Measurements from ENCODE around the gene FOXK2. TPM values are rescaled to one million over a fixed set of nuclear protein-coding genes. Genes with fewer than 3 reads are reported as not detected.

FOXK2 gene
- total RNA-seq, 1 experiment from 2014 or later = 72.0 TPM

GRCh38 chr17:82494236-82495055 is 25.1 kb upstream of the FOXK2 start:
- H3K9me3 ChIP-seq (ENCODE audit: control insufficient read depth, low read depth, low read length) = no peaks in the 10 kb centered on the region
- Mint-ChIP-seq H3K4me3 (peak overlapping the region; percentile 66 to 94), H3K27me3 (ENCODE audit: low read depth) (peaks cover 33% of the 10 kb centered on the region), H3K4me1 (peaks cover 10 to 23% of the 10 kb centered on the region in 2 experiments), H3K27ac (peak overlapping the region; percentile 90 to 96 (median 94)), H3K9me3 (peaks cover 0 to 2% of the 10 kb centered on the region in 2 experiments; a peak in 1 of 5 replicates), H3K36me3 (ENCODE audit: insufficient read depth in 1 of 3, low read depth in 3 of 3) (no peaks in the 10 kb centered on the region; a peak in 2 of 7 replicates)
- no peak overlapping the region for H2BK20ac ChIP-seq (ENCODE audit: low read depth, low read length, poor library complexity, severe bottlenecking)
- peaks cover 4% of the 10 kb centered on the region for H3K23me2 ChIP-seq (ENCODE audit: insufficient read length, low read depth, low read length, poor library complexity, severe bottlenecking)
- H3K79me2 ChIP-seq (ENCODE audit: insufficient read depth, low read length) = no peaks in the 10 kb centered on the region
- H2AFZ ChIP-seq (ENCODE audit: low read length) = no peak overlapping the region
- H3K27ac ChIP-seq (ENCODE audit: insufficient read length, low read depth, low read length) = no peak overlapping the region
- DNase-seq = peak; percentile 97
- peaks cover 4% of the 10 kb centered on the region; the same call in 1 of the 2 replicates for H3K27me3 ChIP-seq (ENCODE audit: insufficient read depth, low read length)
- no peak overlapping the region for H3K9ac ChIP-seq (ENCODE audit: extremely low read depth, insufficient read length, low read length)
- H4K20me1 ChIP-seq (ENCODE audit: control insufficient read depth, insufficient read depth, insufficient read length) = no peaks in the 10 kb centered on the region
- H4K5ac ChIP-seq (ENCODE audit: insufficient read length, low read depth, low read length) = no peak overlapping the region
- no peak overlapping the region for H2AK5ac ChIP-seq (ENCODE audit: insufficient read length, low read length)
- no peak overlapping the region for H3K14ac ChIP-seq (ENCODE audit: insufficient read depth, low read length)
- no peak overlapping the region for H3T11ph ChIP-seq (ENCODE audit: low read length)
- H3K4me1 ChIP-seq (ENCODE audit: insufficient read depth, low read length) = no peaks in the 10 kb centered on the region
- H2BK120ac ChIP-seq (ENCODE audit: low read depth, low read length, poor library complexity, severe bottlenecking) = no peak overlapping the region
- no peak overlapping the region for H3K18ac ChIP-seq (ENCODE audit: insufficient read length, low read depth, low read length)
- no peak overlapping the region for H4K8ac ChIP-seq (replicated peaks; ENCODE audit: insufficient read length, low read depth, low read length)
- H4K91ac ChIP-seq (ENCODE audit: insufficient read length, low read depth, low read length) = no peak overlapping the region
- H3K56ac ChIP-seq (ENCODE audit: insufficient read length, low read depth, low read length) = no peak overlapping the region
- H2BK12ac ChIP-seq (ENCODE audit: insufficient read length, low read depth, low read length) = no peak overlapping the region
- WGBS (ENCODE audit: extremely low coverage, insufficient read length, low lambda C conversion rate) = no CpG with 5 or more reads among the region's 17 CpGs
- no peak overlapping the region for H2BK5ac ChIP-seq (ENCODE audit: insufficient read length, low read length)
- H3K79me1 ChIP-seq (ENCODE audit: insufficient read depth, low read depth, low read length, poor library complexity, severe bottlenecking) = no peaks in the 10 kb centered on the region
- H3K4ac ChIP-seq (ENCODE audit: low read depth, low read length) = no peak overlapping the region
- peak overlapping the region; percentile 37 for H3K4me2 ChIP-seq (ENCODE audit: insufficient read depth, insufficient read length, low read length)
- peak; percentile 97 for TF ChIP-seq CTCF (conservative IDR thresholded peaks at IDR 0.05)
- H2BK15ac ChIP-seq (ENCODE audit: low read depth, low read length) = no peak overlapping the region
- no peak overlapping the region for H3K23ac ChIP-seq (ENCODE audit: insufficient read length, low read depth, low read length)

All from H9 (cell line).